ENCODE measurements around the gene KIAA1328.

GRCh38 chr18:37242826-37243560 lies 414.1 kb downstream of the KIAA1328 start:
- TF ChIP-seq CTCF (IDR thresholded peaks at IDR 0.05; ENCODE audit: low read depth, low read length, missing input control) (no peak), SP1 (IDR thresholded peaks at IDR 0.05) (no peak), ATF3 (IDR thresholded peaks at IDR 0.05) (no peak), FOXA1 (IDR thresholded peaks at IDR 0.05) (no peak), RAD21 (IDR thresholded peaks at IDR 0.05) (no peak), RXRA (IDR thresholded peaks at IDR 0.05) (no peak), EGR1 (IDR thresholded peaks at IDR 0.05; ENCODE audit: low read depth in 2 of 2) (no peak), TAF1 (conservative IDR thresholded peaks at IDR 0.05) (no peak), REST (IDR thresholded peaks at IDR 0.05) (no peak), MAX (IDR thresholded peaks at IDR 0.05) (no peak), YY1 (IDR thresholded peaks at IDR 0.05) (no peak), GABPA (IDR thresholded peaks at IDR 0.05 in 1 of 2, conservative IDR thresholded peaks at IDR 0.05 in 1 of 2) (no peak)
